OCI-LY7 (cell line): ENCODE results near the gene PARD6G. TPM values are rescaled to one million over a fixed set of nuclear protein-coding genes. Genes with fewer than 3 reads are reported as not detected.

Source experiments
- BruUV-seq: library from RNA; stranded (reverse); fragments of 400-500 nt; replicated peaks from 2 replicates; lab custom pipeline; 2021; lab: Mats Ljungman, UMichigan
- CTCF ChIA-PET: fragments of 300-600 bp; sonication (Branson Sonifier 250); formaldehyde crosslinking; loops from one replicate; lab custom pipeline; 2022; ENCODE audit warnings: antibody characterized with exemption; ENCODE audit not compliant: unreplicated experiment; lab: Charles Lee
- POLR2A ChIA-PET: fragments of 300-600 bp; sonication (Branson Sonifier 250); formaldehyde crosslinking; loops from one replicate; lab custom pipeline; 2022; ENCODE audit warnings: antibody characterized with exemption; lab: Charles Lee
- DNase-seq: peaks from one replicate; pipeline ENCODE4 v3.0.0-alpha.2; 2015; ENCODE audit warnings: low spot score
- H2AFZ ChIP-seq: fragments of 200-600 bp; sonication (generic), shearing (Covaris generic); 2 replicates; pipeline ENCODE4 v1.6.1; 2014; ENCODE audit warnings: mild to moderate bottlenecking, antibody characterized with exemption, low read length, moderate library complexity
- H3K27ac ChIP-seq: fragments of 200-600 bp; sonication (generic); 2 replicates; pipeline ENCODE4 v1.5.1; 2014; ENCODE audit warnings: mixed run types, low read depth, mild to moderate bottlenecking, moderate library complexity, low read length, inconsistent platforms; ENCODE audit not compliant: poor library complexity, severe bottlenecking
- H3K36me3 ChIP-seq: fragments of 200-600 bp; sonication (generic); 2 replicates; pipeline ENCODE4 v1.6.1; 2014; ENCODE audit warnings: mild to moderate bottlenecking, antibody characterized with exemption, low read length, moderate library complexity, mixed read lengths; ENCODE audit not compliant: insufficient read depth
- H3K4me1 ChIP-seq: fragments of 200-600 bp; sonication (generic); 2 replicates; pipeline ENCODE4 v1.5.1; 2014; ENCODE audit warnings: mild to moderate bottlenecking, low read length; ENCODE audit not compliant: insufficient read depth, poor library complexity, severe bottlenecking
- H3K4me2 ChIP-seq: fragments of 200-600 bp; sonication (generic); 2 replicates; pipeline ENCODE4 v1.6.1; 2014; ENCODE audit warnings: mild to moderate bottlenecking, low read length
- H3K4me3 ChIP-seq: fragments of 200-600 bp; sonication (generic); 2 replicates; pipeline ENCODE4 v1.5.1; 2014; ENCODE audit warnings: mild to moderate bottlenecking, low read depth, low read length; ENCODE audit not compliant: poor library complexity, severe bottlenecking
- H3K79me2 ChIP-seq: fragments of 200-600 bp; sonication (generic); 2 replicates; pipeline ENCODE4 v1.6.1; 2016; ENCODE audit warnings: low read depth, mild to moderate bottlenecking, low read length, moderate library complexity, mixed read lengths; ENCODE audit not compliant: insufficient read depth
- H3K9me2 ChIP-seq: fragments of 200-600 bp; sonication (generic); 2 replicates; pipeline ENCODE4 v1.6.1; 2016; ENCODE audit warnings: mild to moderate bottlenecking, low read length, mixed read lengths; ENCODE audit not compliant: insufficient read depth
- H3K9me3 ChIP-seq: fragments of 200-600 bp; sonication (generic); 2 replicates; pipeline ENCODE4 v1.6.1; 2014; ENCODE audit warnings: mild to moderate bottlenecking, mixed run types, low read length, mixed read lengths
- H4K20me1 ChIP-seq: fragments of 200-600 bp; sonication (generic); 2 replicates; pipeline ENCODE4 v1.6.1; 2014; ENCODE audit warnings: mild to moderate bottlenecking, antibody characterized with exemption, low read length, moderate library complexity, mixed read lengths; ENCODE audit not compliant: insufficient read depth
- EZH2phosphoT487 ChIP-seq: fragments of 200-600 bp; sonication (generic); IDR thresholded peaks from 2 replicates; pipeline ENCODE4 v1.6.1; 2018; ENCODE audit warnings: low read depth, borderline replicate concordance, mild to moderate bottlenecking, mixed run types, antibody characterized with exemption, low read length, moderate library complexity, mixed read lengths
- intact Hi-C: fragments of 100-400 bp; cut with micrococcal nuclease; formaldehyde crosslinking; loops from one replicate; pipeline ENCODE4 v1.10.0; 2022; ENCODE audit not compliant: unreplicated experiment
- total RNA-seq, 2 experiments: library from RNA; depleted of rRNA in 1 of 2; stranded (reverse); fragments of >200 nt in 1 of 2; shearing (Covaris generic) in 1 of 2; gene quantifications; 2 replicates each; pipeline ENCODE4 v1.2.3, GENCODE V29; 2014 to 2022
- TF ChIP-seq, protein P1 (sequence below): fragments of 200-600 bp; sonication (generic); conservative IDR thresholded peaks from 2 replicates; pipeline ENCODE4 v1.5.1; 2014; ENCODE audit warnings: mild to moderate bottlenecking, antibody characterized with exemption, low read length, moderate library complexity, mixed read lengths

Gene PARD6G
- total RNA-seq, 2 experiments from 2014 or later = 0.03 TPM; not detected in 1

DNA sequence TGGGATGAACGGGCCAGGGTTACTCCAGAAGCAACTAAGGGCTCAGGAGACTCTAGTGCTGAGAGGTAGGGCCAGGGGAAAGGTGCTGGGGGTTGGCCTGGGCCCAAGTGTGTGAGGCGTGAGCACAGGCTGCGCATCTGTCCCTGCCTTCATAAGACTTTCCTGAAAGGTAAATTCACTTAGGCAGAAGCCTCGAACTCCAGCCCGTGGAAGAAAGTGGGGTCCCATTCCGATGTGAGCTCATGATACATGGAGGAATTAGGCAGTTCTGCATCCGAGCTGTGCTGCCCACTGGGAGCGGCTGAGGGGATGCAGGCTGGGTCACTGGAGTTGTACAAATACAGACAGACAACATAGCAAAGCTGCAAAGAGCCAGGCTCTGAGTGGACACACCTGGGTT, 16.2 kb downstream of the PARD6G start:
- no TSS peak for BruUV-seq
- Histone ChIP-seq H3K4me3 (no peak overlapping the region), H3K4me1 (no peaks in the 10 kb centered on the region), H2AFZ (no peak overlapping the region), H3K79me2 (no peaks in the 10 kb centered on the region), H3K4me2 (no peak overlapping the region), H3K36me3 (no peaks in the 10 kb centered on the region), H4K20me1 (no peaks in the 10 kb centered on the region), H3K27ac (no peak overlapping the region), H3K9me3 (no peaks in the 10 kb centered on the region), H3K9me2 (no peaks in the 10 kb centered on the region)
- POLR2A ChIA-PET = no interaction called here
- intact Hi-C loops = no loop called here
- TF ChIP-seq, protein P1, sequence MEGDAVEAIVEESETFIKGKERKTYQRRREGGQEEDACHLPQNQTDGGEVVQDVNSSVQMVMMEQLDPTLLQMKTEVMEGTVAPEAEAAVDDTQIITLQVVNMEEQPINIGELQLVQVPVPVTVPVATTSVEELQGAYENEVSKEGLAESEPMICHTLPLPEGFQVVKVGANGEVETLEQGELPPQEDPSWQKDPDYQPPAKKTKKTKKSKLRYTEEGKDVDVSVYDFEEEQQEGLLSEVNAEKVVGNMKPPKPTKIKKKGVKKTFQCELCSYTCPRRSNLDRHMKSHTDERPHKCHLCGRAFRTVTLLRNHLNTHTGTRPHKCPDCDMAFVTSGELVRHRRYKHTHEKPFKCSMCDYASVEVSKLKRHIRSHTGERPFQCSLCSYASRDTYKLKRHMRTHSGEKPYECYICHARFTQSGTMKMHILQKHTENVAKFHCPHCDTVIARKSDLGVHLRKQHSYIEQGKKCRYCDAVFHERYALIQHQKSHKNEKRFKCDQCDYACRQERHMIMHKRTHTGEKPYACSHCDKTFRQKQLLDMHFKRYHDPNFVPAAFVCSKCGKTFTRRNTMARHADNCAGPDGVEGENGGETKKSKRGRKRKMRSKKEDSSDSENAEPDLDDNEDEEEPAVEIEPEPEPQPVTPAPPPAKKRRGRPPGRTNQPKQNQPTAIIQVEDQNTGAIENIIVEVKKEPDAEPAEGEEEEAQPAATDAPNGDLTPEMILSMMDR = no peak
- TF ChIP-seq EZH2phosphoT487 = no peak
- CTCF ChIA-PET = no interaction called here
- no peak for DNase-seq

- no peak overlapping the region for H2AFZ ChIP-seq
- BruUV-seq = no TSS peak
- H3K4me2 ChIP-seq = no peak overlapping the region
- ChIA-PET POLR2A (no interaction called here), CTCF (no interaction called here)
- no peaks in the 10 kb centered on the region for H3K9me2 ChIP-seq
- no peak for DNase-seq
- no peak overlapping the region for H3K4me3 ChIP-seq
- intact Hi-C loops = no loop called here
- H3K79me2 ChIP-seq = no peaks in the 10 kb centered on the region
- no peaks in the 10 kb centered on the region for H4K20me1 ChIP-seq
- no peaks in the 10 kb centered on the region for H3K9me3 ChIP-seq
- TF ChIP-seq, protein P1 = no peak
- no peak for TF ChIP-seq EZH2phosphoT487
- H3K4me1 ChIP-seq = no peaks in the 10 kb centered on the region
- H3K27ac ChIP-seq = no peak overlapping the region
- no peaks in the 10 kb centered on the region for H3K36me3 ChIP-seq
Measured at GRCh38 chr18:80229766-80230745, 17.3 kb downstream of the PARD6G start.

DNA sequence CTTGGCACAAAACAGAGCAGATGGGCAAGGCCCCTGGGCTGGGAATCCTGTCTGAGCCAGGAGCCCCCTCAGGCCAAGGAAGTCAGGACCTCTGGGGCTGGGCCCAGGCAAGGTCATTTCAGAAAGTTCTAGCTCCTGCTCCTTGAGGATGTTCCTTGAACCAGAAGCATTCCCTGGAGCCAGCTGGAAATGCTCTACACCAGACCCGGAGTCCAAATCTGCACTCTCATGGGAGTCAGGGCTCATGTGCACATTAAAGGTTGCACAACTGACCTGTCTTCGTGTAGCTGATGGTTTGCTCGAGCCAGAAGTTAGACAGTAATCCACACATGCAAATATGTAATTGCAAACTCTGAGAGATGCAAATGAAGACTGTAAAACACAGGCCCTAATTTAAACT, 18.0 kb downstream of the PARD6G start:
- Histone ChIP-seq H3K4me1 (no peaks in the 10 kb centered on the region), H3K4me2 (no peak overlapping the region), H3K36me3 (no peaks in the 10 kb centered on the region), H4K20me1 (no peaks in the 10 kb centered on the region), H3K27ac (no peak overlapping the region), H3K9me3 (no peaks in the 10 kb centered on the region), H3K9me2 (no peaks in the 10 kb centered on the region), H3K4me3 (no peak overlapping the region), H3K79me2 (no peaks in the 10 kb centered on the region), H2AFZ (no peak overlapping the region)
- intact Hi-C loops = no loop called here
- TF ChIP-seq, protein P1 = no peak
- TF ChIP-seq EZH2phosphoT487 = no peak
- CTCF ChIA-PET = no interaction called here
- BruUV-seq = no TSS peak
- no peak for DNase-seq
- POLR2A ChIA-PET = no interaction called here
